Neural progenitor cell (in vitro differentiated cells): Measurements from ENCODE around the gene DNAI4. TPM values are rescaled to one million over a fixed set of nuclear protein-coding genes. Genes with fewer than 3 reads are reported as not detected.
A peak's percentile ranks its signal among the peaks of the same experiment; 100 is the strongest.
"Not testable (repeated sequence)": the region's sequence is repeated elsewhere in the genome, so short reads cannot be mapped to it uniquely, and the experiment has no call there.

ENCODE experiments used
- DNase-seq: peaks from one replicate; pipeline ENCODE4 v3.0.0-alpha.2; 2016; ENCODE audit warnings: low spot score
- H2AFZ ChIP-seq: fragments of 200-600 bp; sonication (generic); replicated peaks from 2 replicates; pipeline ENCODE4 v1.6.1; 2016; ENCODE audit warnings: antibody characterized with exemption
- H3F3A ChIP-seq: fragments of 200-600 bp; sonication (generic); 2 replicates; pipeline ENCODE4 v1.6.1; 2016; ENCODE audit warnings: antibody characterized with exemption, low read depth
- H3K27ac ChIP-seq: fragments of 200-600 bp; sonication (generic); 2 replicates; pipeline ENCODE4 v1.5.1; 2016; ENCODE audit warnings: mild to moderate bottlenecking
- H3K27me3 ChIP-seq: fragments of 200-600 bp; sonication (generic); 2 replicates; pipeline ENCODE4 v1.6.1; 2016; ENCODE audit warnings: mild to moderate bottlenecking, moderate library complexity
- H3K36me3 ChIP-seq: fragments of 200-600 bp; sonication (generic); 2 replicates; pipeline ENCODE4 v1.5.1; 2016
- H3K4me1 ChIP-seq: fragments of 200-600 bp; sonication (generic); 2 replicates; pipeline ENCODE4 v1.6.1; 2016; ENCODE audit warnings: mixed run types
- H3K4me2 ChIP-seq: fragments of 200-600 bp; sonication (generic); 2 replicates; pipeline ENCODE4 v1.6.1; 2016
- H3K4me3 ChIP-seq: fragments of 200-600 bp; sonication (generic); 2 replicates; pipeline ENCODE4 v1.5.1; 2016
- H3K79me2 ChIP-seq: fragments of 200-600 bp; sonication (generic); 2 replicates; pipeline ENCODE4 v1.6.1; 2016; ENCODE audit warnings: low read depth
- H3K9ac ChIP-seq: fragments of 200-600 bp; sonication (generic); 2 replicates; pipeline ENCODE4 v1.6.1; 2016
- H3K9me3 ChIP-seq: fragments of 200-600 bp; sonication (generic); 2 replicates; pipeline ENCODE4 v1.5.1; 2016; ENCODE audit warnings: low read depth
- H4K20me1 ChIP-seq: fragments of 200-600 bp; sonication (generic); 2 replicates; pipeline ENCODE4 v1.6.1; 2016; ENCODE audit warnings: low read depth
- H3K27ac Mint-ChIP-seq: 3 replicates; pipeline ENCODE4 v1.8.0; 2021; ENCODE audit warnings: mixed read lengths
- H3K27me3 Mint-ChIP-seq: 2 replicates; pipeline ENCODE4 v1.8.0; 2022; ENCODE audit warnings: low read depth, mild to moderate bottlenecking, inconsistent platforms, moderate library complexity, mixed read lengths; ENCODE audit not compliant: insufficient read depth
- H3K36me3 Mint-ChIP-seq: 3 replicates; pipeline ENCODE4 v1.8.0; 2021; ENCODE audit warnings: mixed read lengths
- H3K4me1 Mint-ChIP-seq: 3 replicates; pipeline ENCODE4 v1.8.0; 2021; ENCODE audit warnings: mixed read lengths
- H3K4me3 Mint-ChIP-seq: 3 replicates; pipeline ENCODE4 v1.8.0; 2021; ENCODE audit warnings: mild to moderate bottlenecking, moderate library complexity, mixed read lengths
- H3K9me3 Mint-ChIP-seq: 3 replicates; pipeline ENCODE4 v1.8.0; 2020; ENCODE audit warnings: mixed read lengths
- CTCF ChIP-seq: fragments of 200-600 bp; sonication (generic); IDR thresholded peaks from 2 replicates; pipeline ENCODE4 v1.5.1; 2017; ENCODE audit warnings: antibody characterized with exemption, mild to moderate bottlenecking
- EZH2 ChIP-seq: fragments of 200-600 bp; sonication (generic); IDR thresholded peaks from 2 replicates; pipeline ENCODE4 v1.6.1; 2017; ENCODE audit warnings: antibody characterized with exemption, mild to moderate bottlenecking, moderate library complexity
- EZH2phosphoT487 ChIP-seq: fragments of 200-600 bp; sonication (generic); IDR thresholded peaks from 2 replicates; pipeline ENCODE4 v1.6.1; 2017; ENCODE audit warnings: antibody characterized with exemption
- total RNA-seq: library from RNA; depleted of rRNA; stranded (reverse); fragments of >200 nt; gene quantifications from 2 replicates; pipeline ENCODE4 v1.2.3, GENCODE V29; 2015; ENCODE audit warnings: low replicate concordance

Gene DNAI4
- total RNA-seq, 1 donor from 2014 or later = 3.2 TPM

- Histone ChIP-seq H3K9ac (no peak overlapping the region), H3K4me1 (no peaks in the 10 kb centered on the region), H3K4me2 (no peak overlapping the region), H3F3A (no peaks in the 10 kb centered on the region), H4K20me1 (no peaks in the 10 kb centered on the region), H3K27ac (no peak overlapping the region), H3K4me3 (no peak overlapping the region), H2AFZ (no peak overlapping the region), H3K79me2 (no peaks in the 10 kb centered on the region), H3K27me3 (no peaks in the 10 kb centered on the region), H3K36me3 (no peaks in the 10 kb centered on the region), H3K9me3 (no peaks in the 10 kb centered on the region)
- H3K27me3 Mint-ChIP-seq = peaks cover 2% of the 10 kb centered on the region
- H3K27ac Mint-ChIP-seq = no peak overlapping the region
- no peak for TF ChIP-seq EZH2phosphoT487
- no peak for TF ChIP-seq CTCF
- no peak for TF ChIP-seq EZH2
- H3K9me3 Mint-ChIP-seq = no peaks in the 10 kb centered on the region
- DNase-seq = no peak
- no peaks in the 10 kb centered on the region for H3K36me3 Mint-ChIP-seq
- no peaks in the 10 kb centered on the region for H3K4me1 Mint-ChIP-seq
- H3K4me3 Mint-ChIP-seq = no peak overlapping the region
Observed at GRCh38 chr1:66809736-66810326, 114.8 kb downstream of the DNAI4 start.

- Mint-ChIP-seq H3K4me1 (no peaks in the 10 kb centered on the region), H3K27me3 (peaks cover 2% of the 10 kb centered on the region), H3K27ac (no peak overlapping the region), H3K4me3 (no peak overlapping the region), H3K9me3 (no peaks in the 10 kb centered on the region), H3K36me3 (no peaks in the 10 kb centered on the region)
- Histone ChIP-seq H3K9ac (no peak overlapping the region), H2AFZ (no peak overlapping the region), H3K79me2 (no peaks in the 10 kb centered on the region), H3F3A (no peaks in the 10 kb centered on the region), H3K4me1 (no peaks in the 10 kb centered on the region), H3K27me3 (no peaks in the 10 kb centered on the region), H4K20me1 (no peaks in the 10 kb centered on the region), H3K36me3 (no peaks in the 10 kb centered on the region), H3K9me3 (no peaks in the 10 kb centered on the region), H3K4me2 (no peak overlapping the region), H3K27ac (no peak overlapping the region), H3K4me3 (no peak overlapping the region)
- TF ChIP-seq EZH2phosphoT487 (no peak), CTCF (no peak), EZH2 (no peak)
- no peak for DNase-seq
Observed at GRCh38 chr1:66809245-66809644, 115.4 kb downstream of the DNAI4 start.

- not testable (repeated sequence) for H3K9me3 ChIP-seq, H3K79me2 ChIP-seq, H3K4me3 ChIP-seq, H3K9ac ChIP-seq, H3K9me3 Mint-ChIP-seq, H2AFZ ChIP-seq, DNase-seq, H3K27ac ChIP-seq, H3K27me3 ChIP-seq, H3K4me3 Mint-ChIP-seq, H3F3A ChIP-seq, H3K4me1 Mint-ChIP-seq, H3K4me1 ChIP-seq, H3K27ac Mint-ChIP-seq, H3K4me2 ChIP-seq, H3K36me3 Mint-ChIP-seq, H4K20me1 ChIP-seq, H3K36me3 ChIP-seq, H3K27me3 Mint-ChIP-seq
Observed at GRCh38 chr1:66795839-66796238, 128.8 kb downstream of the DNAI4 start.

- Mint-ChIP-seq H3K36me3 (no peaks in the 10 kb centered on the region), H3K4me3 (no peak overlapping the region), H3K27ac (no peak overlapping the region), H3K4me1 (no peaks in the 10 kb centered on the region), H3K9me3 (no peaks in the 10 kb centered on the region), H3K27me3 (no peaks in the 10 kb centered on the region)
- H3K4me3 ChIP-seq = no peak overlapping the region
- no peaks in the 10 kb centered on the region for H3K4me1 ChIP-seq
- no peaks in the 10 kb centered on the region for H4K20me1 ChIP-seq
- no peaks in the 10 kb centered on the region for H3F3A ChIP-seq
- H2AFZ ChIP-seq = peak overlapping the region; percentile 6
- no peaks in the 10 kb centered on the region for H3K36me3 ChIP-seq
- no peak overlapping the region for H3K4me2 ChIP-seq
- TF ChIP-seq EZH2phosphoT487 (no peak), EZH2 (no peak), CTCF (no peak)
- no peak overlapping the region for H3K27ac ChIP-seq
- DNase-seq = no peak
- no peaks in the 10 kb centered on the region for H3K27me3 ChIP-seq
- no peaks in the 10 kb centered on the region for H3K9me3 ChIP-seq
- H3K79me2 ChIP-seq = no peaks in the 10 kb centered on the region
- no peak overlapping the region for H3K9ac ChIP-seq
Observed at GRCh38 chr1:66791621-66792610, 132.7 kb downstream of the DNAI4 start.
